OCI-LY3 (cell line): ENCODE measurements around the gene NOL4L.

ENCODE experiments used
- CTCF ChIP-seq: fragments of 200-600, 300-600 bp; sonication (generic); IDR thresholded peaks from 2 replicates; pipeline ENCODE4 v1.5.1; 2014; ENCODE audit warnings: antibody characterized with exemption, low read length, low read depth
- EZH2phosphoT487 ChIP-seq: fragments of 200-600 bp; shearing (Covaris generic); IDR thresholded peaks from 2 replicates; pipeline ENCODE4 v1.6.1; 2018; ENCODE audit warnings: antibody characterized with exemption, mixed run types, low read depth

GRCh38 chr20:32507998-32508774 lies 76.9 kb downstream of the NOL4L start:
- TF ChIP-seq CTCF (no peak), EZH2phosphoT487 (no peak)
